Activated T-helper 9 cell treated with anti-CD3 and anti-CD28 coated beads, Interleukin-2, amount 50 U/mL, for 16 hours (primary cell): ENCODE data around the gene TMEM38B.
"Not testable (repeated sequence)": the region's sequence is repeated elsewhere in the genome, so short reads cannot be mapped to it uniquely, and the experiment has no call there.

Experiments used
- DNase-seq: peaks from one replicate; pipeline ENCODE4 v3.0.0-alpha.2; 2020; ENCODE audit warnings: low read depth

The TMEM38B gene

DNA sequence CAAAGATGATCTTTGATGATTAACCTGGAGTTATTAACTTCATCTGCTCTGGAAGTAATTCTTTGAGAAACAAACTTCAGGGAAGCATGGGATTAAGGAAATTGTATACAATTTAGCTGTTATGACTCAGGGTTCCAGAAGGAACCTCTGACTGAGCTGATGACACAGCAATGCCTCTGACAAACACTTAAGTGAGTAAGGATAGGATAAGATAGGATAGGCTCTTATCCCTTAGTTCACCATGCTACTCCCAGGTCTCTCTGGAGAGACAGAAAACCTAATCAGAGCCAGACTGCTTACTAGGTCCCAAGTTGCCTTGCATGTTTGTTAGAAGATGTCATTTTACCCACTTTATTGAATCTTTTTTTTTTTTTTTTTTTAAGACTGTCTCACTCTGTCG is 12.6 kb upstream of the TMEM38B start:
- no peak for DNase-seq

GRCh38 chr9:105683688-105684275 is 10.6 kb upstream of the TMEM38B start:
- DNase-seq, result no peak

- DNase-seq, result no peak
Observed at GRCh38 chr9:105686936-105687335, 7.4 kb upstream of the TMEM38B start.

DNA sequence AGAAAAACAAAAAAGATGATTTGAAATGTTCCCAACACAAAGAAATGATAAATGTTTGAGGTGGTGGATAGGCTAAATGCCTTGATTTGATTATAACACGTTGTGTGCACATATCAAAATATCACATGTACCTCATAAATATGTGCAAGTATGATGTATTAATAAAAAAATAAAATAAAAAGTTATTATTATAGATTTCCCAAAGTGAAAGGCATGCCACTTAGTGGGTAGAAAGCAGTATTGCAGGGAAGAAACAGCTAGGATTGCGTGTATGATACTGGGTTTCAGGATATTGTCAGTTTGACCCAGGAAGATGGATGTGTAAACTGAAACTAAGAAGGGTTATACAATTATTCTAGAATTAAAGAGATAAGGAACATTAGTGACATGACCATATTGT is 3.6 kb upstream of the TMEM38B start:
- DNase-seq, result no peak

- no peak for DNase-seq
Observed at GRCh38 chr9:105693435-105694189, 729 bp upstream of the TMEM38B start.

- DNase-seq, result peak; percentile 31
Observed at GRCh38 chr9:105694848-105695581, 674 bp downstream of the TMEM38B start.

DNA sequence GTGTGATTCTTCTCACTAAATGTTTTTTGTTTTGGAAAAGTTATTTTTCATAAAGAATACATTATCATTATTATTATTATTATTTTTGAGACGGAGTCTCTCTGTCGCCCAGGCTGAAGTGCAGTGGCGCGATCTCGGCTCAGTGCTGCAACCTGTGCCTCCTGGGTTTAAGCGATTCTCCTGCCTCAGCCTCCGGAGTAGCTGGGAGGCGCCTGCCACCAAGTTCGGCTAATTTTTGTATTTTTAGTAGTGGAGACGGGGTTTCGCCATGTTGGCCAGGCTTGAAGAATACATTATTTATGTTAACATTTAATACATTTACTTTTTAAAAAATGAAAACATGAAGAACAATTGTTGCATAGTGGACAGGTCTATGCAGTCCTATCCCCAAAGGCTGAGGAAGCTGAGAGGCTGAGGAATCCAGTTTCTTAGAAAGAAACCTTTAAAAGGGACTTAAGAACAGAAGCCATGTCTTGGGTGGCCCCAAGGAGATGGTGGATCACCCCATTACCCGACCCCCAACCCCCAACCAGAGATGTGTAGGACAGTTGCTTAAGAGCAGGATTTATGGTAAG is 2.0 kb downstream of the TMEM38B start:
- no peak for DNase-seq

GRCh38 chr9:105697871-105698270 is 3.5 kb downstream of the TMEM38B start:
- no peak for DNase-seq

DNA sequence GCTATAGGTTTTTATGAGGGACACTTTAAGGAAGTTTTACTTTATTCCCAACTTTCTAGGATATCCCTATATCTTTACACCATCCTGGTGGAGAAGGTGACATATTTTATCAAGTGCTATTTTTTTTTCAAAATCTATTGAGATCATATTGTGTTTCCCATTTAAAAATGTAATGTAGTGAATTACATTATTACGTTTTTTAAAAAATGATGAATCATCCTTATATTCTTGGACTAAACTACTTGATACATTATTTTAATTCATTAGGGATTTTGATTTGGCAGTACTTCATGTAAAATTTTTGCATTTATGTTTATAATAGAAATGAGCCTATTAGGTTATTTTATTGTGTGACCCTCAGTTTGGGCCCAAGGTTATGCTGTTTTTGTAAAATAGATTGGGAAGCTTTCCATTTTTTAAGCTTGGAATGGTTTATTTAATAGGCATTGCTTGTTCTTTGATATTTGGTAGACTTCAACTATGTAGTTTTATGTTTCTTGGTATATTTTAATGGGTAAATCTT is 4.1 kb downstream of the TMEM38B start:
- no peak for DNase-seq

DNA sequence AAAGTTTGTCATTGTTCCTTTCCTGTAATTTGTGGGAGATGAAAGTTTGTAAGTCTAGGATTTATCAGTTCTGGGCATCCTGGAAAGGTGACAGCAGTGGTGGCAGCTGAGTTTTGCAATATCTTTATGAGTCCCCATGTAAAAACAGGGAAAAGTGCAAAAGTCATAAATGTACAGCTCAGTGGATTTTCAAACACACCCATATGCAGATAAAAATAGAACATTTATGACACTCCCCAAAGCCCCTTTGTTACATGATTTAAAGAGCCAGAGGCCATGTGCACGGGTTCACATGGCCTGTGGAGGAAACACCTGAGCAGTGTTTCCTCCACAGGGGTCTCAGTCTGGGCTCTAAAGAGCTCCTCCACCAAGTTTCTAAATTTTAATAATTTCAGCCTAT is 6.3 kb downstream of the TMEM38B start:
- no peak for DNase-seq

DNA sequence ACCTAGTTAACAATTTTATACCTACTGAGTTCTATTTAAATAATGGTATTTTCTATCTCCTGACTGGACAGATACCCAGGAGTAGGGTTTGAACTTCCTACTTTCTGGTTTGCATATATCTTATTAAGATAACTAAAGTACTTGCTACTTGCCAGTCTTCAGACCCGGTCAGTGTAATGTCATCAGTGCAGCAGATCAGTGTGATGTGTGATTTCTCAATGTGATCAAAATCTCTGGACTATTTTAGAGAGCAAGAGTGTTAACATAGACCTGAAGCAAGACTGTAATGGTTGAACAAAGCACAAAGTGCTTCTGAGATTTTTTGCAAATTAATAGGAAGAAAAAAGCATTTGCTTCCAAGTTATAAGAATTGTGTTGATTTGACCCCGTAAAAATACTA is 6.8 kb downstream of the TMEM38B start:
- no peak for DNase-seq

DNA sequence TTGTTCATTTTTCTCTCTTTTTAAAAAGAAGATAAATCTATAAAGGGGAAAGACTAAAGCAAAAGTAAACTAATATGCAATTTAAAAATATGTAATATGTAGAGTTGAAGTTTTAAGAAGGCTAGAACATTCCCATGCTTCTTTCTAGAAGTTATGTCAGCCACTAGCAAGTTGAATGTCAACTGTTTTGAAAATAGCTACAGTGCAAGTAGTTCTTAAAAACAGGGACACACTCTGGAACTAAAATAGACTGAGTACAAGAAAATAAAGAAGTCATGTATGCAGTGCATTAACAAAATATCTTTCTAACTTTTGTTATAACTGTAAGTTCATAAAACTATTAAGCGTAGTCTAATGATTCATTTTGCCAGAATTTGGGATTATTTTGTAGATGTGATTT is 7.9 kb downstream of the TMEM38B start:
- no peak for DNase-seq

DNA sequence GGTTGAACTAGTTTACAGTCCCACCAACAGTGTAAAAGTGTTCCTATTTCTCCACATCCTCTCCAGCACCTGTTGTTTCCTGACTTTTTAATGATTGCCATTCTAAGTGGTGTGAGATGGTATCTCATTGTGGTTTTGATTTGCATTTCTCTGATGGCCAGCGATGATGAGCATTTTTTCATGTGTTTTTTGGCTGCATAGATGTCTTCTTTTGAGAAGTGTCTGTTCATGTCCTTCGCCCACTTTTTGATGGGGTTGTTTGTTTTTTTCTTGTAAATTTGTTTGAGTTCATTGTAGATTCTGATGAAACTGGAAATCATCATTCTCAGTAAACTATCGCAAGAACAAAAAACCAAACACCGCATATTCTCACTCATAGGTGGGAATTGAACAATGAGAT is 9.3 kb downstream of the TMEM38B start:
- DNase-seq, result not testable (repeated sequence)

DNA sequence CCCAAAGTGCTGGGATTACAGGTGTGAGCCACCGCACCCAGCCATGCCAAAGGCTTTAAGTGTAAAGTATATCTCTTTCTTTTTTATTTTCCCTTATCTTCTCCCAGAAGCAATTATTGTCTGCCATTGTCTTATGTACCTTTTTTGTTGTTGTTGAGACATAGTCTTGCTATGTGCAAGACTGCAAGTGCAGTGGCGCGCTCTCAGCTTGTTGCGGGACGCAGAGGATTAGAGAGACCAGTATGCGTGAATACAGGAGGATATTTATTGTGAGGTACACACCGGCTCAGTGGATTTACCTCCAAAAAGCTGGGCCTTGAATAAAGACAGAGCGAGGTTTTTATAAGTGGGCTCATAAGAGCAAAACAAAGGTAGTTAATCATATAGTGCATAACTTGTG is 11.8 kb downstream of the TMEM38B start:
- no peak for DNase-seq

- no peak for DNase-seq
Observed at GRCh38 chr9:105708405-105708804, 14.1 kb downstream of the TMEM38B start.

DNA sequence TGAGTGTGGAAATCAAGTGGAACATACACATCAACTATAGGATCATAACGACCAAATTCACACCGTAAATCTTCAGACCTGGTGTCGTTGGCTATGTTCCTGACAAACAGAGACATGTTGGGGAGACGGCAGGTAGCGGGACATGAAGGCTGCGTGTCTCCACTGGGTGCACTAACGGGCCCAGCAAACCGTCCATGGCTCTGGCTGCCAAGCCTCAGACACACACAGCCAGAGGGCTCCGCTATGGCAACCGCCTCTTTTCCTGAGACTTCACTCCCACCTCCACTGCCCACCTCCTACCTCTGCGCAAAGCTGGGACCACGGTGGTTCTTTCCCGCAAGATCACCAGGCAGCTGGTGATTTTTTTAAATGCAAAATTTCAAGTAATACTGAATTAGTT is 16.3 kb downstream of the TMEM38B start:
- no peak for DNase-seq

GRCh38 chr9:105711867-105712266 is 17.5 kb downstream of the TMEM38B start:
- DNase-seq, result no peak

GRCh38 chr9:105712297-105712696 is 18.0 kb downstream of the TMEM38B start:
- no peak for DNase-seq

- DNase-seq, result no peak
Observed at GRCh38 chr9:105712773-105713172, 18.4 kb downstream of the TMEM38B start.

DNA sequence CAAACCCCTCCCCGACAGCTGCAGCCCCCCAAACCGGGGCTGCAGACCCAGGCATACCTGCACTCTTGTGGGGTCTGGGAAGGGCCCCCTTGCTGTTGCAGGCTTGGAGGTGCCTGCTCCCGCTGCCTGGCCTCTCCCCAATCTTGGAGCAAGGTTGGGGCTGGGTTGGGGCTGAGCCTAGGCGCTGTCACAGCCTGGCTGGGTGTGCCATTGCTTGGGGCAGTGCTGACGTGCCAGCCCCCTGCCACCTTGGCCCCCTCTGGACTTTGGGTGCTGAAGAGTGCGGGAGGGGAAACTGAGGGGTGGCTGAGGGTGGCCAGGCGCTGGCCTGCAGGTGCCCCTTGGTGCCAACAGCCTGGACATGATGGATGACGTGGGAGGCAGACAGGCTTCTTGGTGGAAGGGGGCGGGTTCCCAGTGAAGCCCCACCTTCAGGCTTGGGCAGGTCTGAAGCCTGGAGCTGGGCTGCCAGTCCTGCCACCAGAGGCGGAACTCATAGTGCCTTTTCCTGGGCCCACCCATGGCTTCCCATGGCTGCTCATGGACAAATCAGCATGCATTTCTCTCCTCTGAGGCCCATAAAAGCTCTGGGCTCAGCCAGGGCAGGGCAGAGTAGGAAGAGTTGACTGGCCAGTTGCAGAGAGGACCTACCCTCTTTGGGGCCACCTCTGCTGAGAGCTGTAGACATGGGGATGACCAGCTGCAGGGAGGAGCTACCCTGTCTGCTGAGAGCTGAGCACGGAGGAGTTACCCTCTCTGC is 19.1 kb downstream of the TMEM38B start:
- no peak for DNase-seq

DNA sequence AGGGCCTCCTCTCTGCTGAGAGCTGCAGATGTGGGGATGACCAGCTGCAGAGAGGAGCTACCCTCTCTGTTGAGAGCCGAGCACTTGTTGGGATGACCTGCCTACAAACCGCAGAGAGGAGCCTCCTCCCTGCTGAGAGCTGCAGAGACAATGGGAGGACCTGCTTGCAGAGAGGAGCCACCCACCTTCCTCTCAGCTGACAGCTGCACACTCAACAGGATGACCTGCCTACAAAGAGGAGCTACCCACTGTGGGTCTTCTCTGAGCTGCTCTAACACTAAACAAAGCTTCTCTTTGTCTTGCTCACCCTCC is 19.6 kb downstream of the TMEM38B start:
- DNase-seq, result no peak

DNA sequence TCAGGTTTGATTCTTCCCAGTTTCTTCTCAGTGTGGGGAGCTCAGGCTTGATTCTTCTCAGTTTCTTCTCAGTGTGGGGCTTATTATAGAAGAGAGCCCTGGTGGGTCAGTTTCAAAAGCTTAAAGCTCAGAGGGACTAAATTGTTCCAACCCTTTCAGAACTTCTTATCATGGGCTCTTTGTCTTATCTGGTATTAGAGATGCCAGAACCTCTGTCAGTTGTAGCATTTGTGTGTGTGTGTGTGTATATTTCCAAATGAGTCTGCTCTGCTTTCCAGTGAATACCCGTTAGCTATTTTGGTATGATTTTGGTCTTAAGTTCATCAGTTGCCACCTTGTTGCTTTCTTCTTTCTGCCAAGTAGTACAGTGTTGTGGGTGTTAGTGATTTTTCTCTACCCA is 21.8 kb downstream of the TMEM38B start:
- no peak for DNase-seq
